MM.1S (cell line): ENCODE data around the gene FKBP15.
A peak's percentile ranks its signal among the peaks of the same experiment; 100 is the strongest.
"Not testable (repeated sequence)": the region's sequence is repeated elsewhere in the genome, so short reads cannot be mapped to it uniquely, and the experiment has no call there.

ENCODE experiments used
- DNase-seq: peaks from one replicate; pipeline ENCODE4 v3.0.0-alpha.2; 2015
- H2AFZ ChIP-seq: fragments of 300-600 bp; sonication (generic); 2 replicates; pipeline ENCODE4 v1.6.0; 2016; ENCODE audit warnings: antibody characterized with exemption, low read length
- H3F3A ChIP-seq: fragments of 300-600 bp; sonication (generic); 2 replicates; pipeline ENCODE4 v1.6.1; 2016; ENCODE audit warnings: mild to moderate bottlenecking, antibody characterized with exemption, low read length, moderate library complexity, mixed read lengths; ENCODE audit not compliant: insufficient read depth
- H3K27ac ChIP-seq: fragments of 300-600 bp; sonication (generic); 2 replicates; pipeline ENCODE4 v1.5.1; 2016; ENCODE audit warnings: mild to moderate bottlenecking, low read length
- H3K27me3 ChIP-seq: fragments of 300-600 bp; sonication (generic); replicated peaks from 2 replicates; pipeline ENCODE4 v1.6.0; 2016; ENCODE audit warnings: low read length; ENCODE audit not compliant: insufficient read depth
- H3K36me3 ChIP-seq: fragments of 300-600 bp; sonication (generic); replicated peaks from 2 replicates; pipeline ENCODE4 v1.6.1; 2016; ENCODE audit warnings: mild to moderate bottlenecking, low read length, mixed read lengths; ENCODE audit not compliant: insufficient read depth
- H3K4me1 ChIP-seq: fragments of 300-600 bp; sonication (generic); 2 replicates; pipeline ENCODE4 v1.6.1; 2016; ENCODE audit warnings: low read length, mixed read lengths
- H3K4me2 ChIP-seq: fragments of 300-600 bp; sonication (generic); 2 replicates; pipeline ENCODE4 v1.6.0; 2016; ENCODE audit warnings: low read depth, low read length
- H3K4me3 ChIP-seq: fragments of 300-600 bp; sonication (generic); 2 replicates; pipeline ENCODE4 v1.5.1; 2016; ENCODE audit warnings: low read length, mixed read lengths
- H3K79me2 ChIP-seq: fragments of 300-600 bp; sonication (generic); 2 replicates; pipeline ENCODE4 v1.6.1; 2016; ENCODE audit warnings: mixed run types, low read length, mixed read lengths
- H3K9ac ChIP-seq: fragments of 300-600 bp; sonication (generic); 2 replicates; pipeline ENCODE4 v1.6.1; 2016; ENCODE audit warnings: low read length, mixed read lengths
- H3K9me2 ChIP-seq: fragments of 300-600 bp; sonication (generic); replicated peaks from 2 replicates; pipeline ENCODE4 v1.6.1; 2016; ENCODE audit warnings: mild to moderate bottlenecking, low read length, mixed read lengths; ENCODE audit not compliant: insufficient read depth
- H3K9me3 ChIP-seq: fragments of 300-600 bp; sonication (generic); replicated peaks from 2 replicates; pipeline ENCODE4 v1.6.1; 2016; ENCODE audit warnings: mild to moderate bottlenecking, low read length, mixed read lengths; ENCODE audit not compliant: insufficient read depth
- H4K20me1 ChIP-seq: fragments of 300-600 bp; sonication (generic); 2 replicates; pipeline ENCODE4 v1.6.1; 2016; ENCODE audit warnings: mild to moderate bottlenecking, low read length, moderate library complexity, mixed read lengths; ENCODE audit not compliant: insufficient read depth
- EZH2 ChIP-seq: fragments of 300-600 bp; sonication (generic); optimal IDR thresholded peaks from 2 replicates; pipeline ENCODE3; 2017; ENCODE audit warnings: low read depth, mild to moderate bottlenecking, antibody characterized with exemption, low read length, mixed read lengths
- EZH2phosphoT487 ChIP-seq: fragments of 300-600 bp; sonication (generic); IDR thresholded peaks from 2 replicates; pipeline ENCODE4 v1.6.1; 2018; ENCODE audit warnings: antibody characterized with exemption, low read length
- TF ChIP-seq, protein P1 (sequence below): fragments of 300-600 bp; sonication (generic); IDR thresholded peaks from 2 replicates; pipeline ENCODE4 v1.5.1; 2016; ENCODE audit warnings: antibody characterized with exemption, low read length, mixed read lengths

FKBP15 gene

DNA sequence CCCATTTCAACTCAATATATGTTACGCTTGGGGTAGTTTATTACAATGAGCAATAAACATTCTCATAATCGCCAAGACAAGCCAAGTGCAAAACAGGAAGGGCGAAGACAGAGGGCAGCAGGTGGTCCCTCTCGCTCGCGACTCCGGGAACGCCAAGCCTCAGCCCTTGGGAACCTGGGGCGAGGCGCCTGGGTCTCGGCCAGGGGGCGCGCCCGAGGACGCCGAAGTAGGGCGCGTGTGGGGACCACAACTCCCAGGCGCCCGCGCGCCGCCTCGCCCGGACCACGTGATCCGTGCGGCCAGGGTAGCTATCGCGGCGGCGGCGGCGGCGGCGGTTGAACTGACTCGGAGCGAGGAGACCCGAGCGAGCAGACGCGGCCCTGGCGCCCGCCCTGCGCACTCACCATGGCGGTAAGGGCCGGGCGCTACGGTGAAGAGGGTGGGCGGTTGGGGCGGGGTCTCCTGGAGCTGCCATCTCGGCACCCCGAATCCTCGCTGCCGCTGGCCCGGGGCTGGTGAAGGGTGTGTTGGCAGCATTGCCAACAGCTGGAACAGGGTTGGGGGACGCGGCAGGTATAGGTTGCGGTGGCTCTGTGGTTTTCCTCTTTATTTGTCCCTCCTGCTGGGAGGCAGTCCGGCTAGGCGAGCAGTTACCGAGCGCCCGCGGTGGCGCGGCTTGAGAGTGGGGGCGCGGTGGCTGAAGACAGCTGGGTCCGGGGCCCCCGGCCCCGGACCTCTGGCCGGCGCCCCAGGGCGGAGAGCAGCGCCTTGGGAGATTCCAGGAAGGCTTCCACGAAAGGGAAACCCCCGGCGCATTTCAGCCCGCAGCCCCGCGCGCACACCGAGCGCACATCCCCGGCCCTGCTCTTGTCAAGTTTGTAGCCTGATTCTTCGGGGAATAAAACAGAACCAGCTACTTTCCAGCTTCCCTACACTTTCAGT lies 70.1 kb downstream of the FKBP15 start, which contains the start of gene SLC31A2:
Gene SLC31A2, plus strand, starts transcription at position 338 of the 942 bp plus-strand sequence. Its CDS starts 68 bp downstream, at position 406.
- no peaks in the 10 kb centered on the region for H3K4me1 ChIP-seq
- H3K9me3 ChIP-seq: no peaks in the 10 kb centered on the region
- peak within 1 kb of the TSS; percentile 85 for H3K4me3 ChIP-seq
- H3K9ac ChIP-seq: peak within 1 kb of the TSS; percentile 61; the same call in 1 of the 2 replicates
- H4K20me1 ChIP-seq: no peaks in the 10 kb centered on the region
- H2AFZ ChIP-seq: peak within 1 kb of the TSS; percentile 81
- H3K27me3 ChIP-seq: no peaks in the 10 kb centered on the region
- H3K36me3 ChIP-seq: no peaks in the 10 kb centered on the region
- TF ChIP-seq, protein P1, sequence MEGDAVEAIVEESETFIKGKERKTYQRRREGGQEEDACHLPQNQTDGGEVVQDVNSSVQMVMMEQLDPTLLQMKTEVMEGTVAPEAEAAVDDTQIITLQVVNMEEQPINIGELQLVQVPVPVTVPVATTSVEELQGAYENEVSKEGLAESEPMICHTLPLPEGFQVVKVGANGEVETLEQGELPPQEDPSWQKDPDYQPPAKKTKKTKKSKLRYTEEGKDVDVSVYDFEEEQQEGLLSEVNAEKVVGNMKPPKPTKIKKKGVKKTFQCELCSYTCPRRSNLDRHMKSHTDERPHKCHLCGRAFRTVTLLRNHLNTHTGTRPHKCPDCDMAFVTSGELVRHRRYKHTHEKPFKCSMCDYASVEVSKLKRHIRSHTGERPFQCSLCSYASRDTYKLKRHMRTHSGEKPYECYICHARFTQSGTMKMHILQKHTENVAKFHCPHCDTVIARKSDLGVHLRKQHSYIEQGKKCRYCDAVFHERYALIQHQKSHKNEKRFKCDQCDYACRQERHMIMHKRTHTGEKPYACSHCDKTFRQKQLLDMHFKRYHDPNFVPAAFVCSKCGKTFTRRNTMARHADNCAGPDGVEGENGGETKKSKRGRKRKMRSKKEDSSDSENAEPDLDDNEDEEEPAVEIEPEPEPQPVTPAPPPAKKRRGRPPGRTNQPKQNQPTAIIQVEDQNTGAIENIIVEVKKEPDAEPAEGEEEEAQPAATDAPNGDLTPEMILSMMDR: peak; percentile 48
- no peak for TF ChIP-seq EZH2phosphoT487
- TF ChIP-seq EZH2: no peak
- no peaks in the 10 kb centered on the region for H3K9me2 ChIP-seq
- peaks cover 4% of the 10 kb centered on the region; the same call in 1 of the 2 replicates for H3F3A ChIP-seq
- peak within 1 kb of the TSS; percentile 83 for H3K4me2 ChIP-seq
- DNase-seq: peak; percentile 87
- no peak within 1 kb of the TSS for H3K27ac ChIP-seq
- H3K79me2 ChIP-seq: no peaks in the 10 kb centered on the region

DNA sequence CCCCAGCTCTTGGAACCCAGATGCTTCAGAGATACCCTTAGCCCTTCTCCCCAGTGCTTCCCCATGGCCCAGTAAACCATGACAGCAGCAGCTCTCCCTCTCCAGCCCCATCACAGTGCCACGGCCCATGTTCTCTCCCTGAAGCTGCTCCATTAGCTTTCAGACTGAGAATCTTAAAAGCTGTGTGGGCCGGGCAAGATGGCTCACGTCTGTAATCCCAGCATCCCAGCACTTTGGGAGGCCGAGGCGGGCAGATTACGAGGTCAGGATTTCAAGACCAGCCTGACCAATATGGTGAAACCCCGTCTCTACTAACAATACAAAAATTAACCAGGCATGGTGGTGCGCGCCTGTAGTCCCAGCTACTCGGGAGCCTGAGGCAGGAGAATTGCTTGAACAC lies 71.5 kb downstream of the FKBP15 start:
- not testable (repeated sequence) for H2AFZ ChIP-seq, DNase-seq, H3K79me2 ChIP-seq, H3F3A ChIP-seq, H3K9me2 ChIP-seq, H3K9me3 ChIP-seq, H3K36me3 ChIP-seq, H4K20me1 ChIP-seq, H3K27me3 ChIP-seq, H3K27ac ChIP-seq, H3K9ac ChIP-seq, H3K4me3 ChIP-seq, H3K4me2 ChIP-seq, H3K4me1 ChIP-seq

DNA sequence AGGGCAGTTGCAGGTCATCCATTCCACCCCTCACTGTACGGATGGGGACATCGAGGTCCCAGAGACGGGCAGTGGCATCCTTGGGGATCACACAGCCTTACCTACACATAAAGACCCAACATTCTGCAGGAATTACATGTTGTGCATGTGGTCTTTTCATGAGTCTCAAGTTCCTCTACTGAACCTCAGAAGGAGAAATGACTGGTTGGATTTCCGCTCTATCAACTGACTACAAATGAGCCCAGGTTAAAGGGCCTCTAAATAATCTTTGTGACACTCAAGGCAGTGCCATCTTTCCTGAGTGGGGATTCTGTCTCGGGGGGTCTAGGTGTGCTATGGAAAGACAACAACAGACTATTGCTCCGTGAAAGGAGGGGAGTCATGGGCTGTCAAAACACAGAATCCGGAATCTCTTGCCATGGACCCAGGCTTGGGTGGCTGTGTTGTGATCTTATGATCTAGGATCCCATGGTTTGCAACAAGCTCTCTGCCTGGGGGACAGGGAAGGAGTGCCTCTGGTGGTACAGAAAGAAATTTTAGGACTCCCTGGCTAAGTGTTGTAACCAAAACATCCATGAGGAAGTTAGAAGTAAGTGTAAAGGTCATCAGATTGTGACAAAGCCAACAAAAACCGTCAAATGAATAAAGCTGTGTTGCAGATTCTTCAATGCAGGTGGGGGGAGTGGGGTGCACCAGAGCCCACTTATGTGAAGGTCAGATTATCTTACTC lies 72.1 kb downstream of the FKBP15 start:
- TF ChIP-seq EZH2phosphoT487 (no peak), EZH2 (no peak)
- TF ChIP-seq, protein P1: no peak
- no peaks in the 10 kb centered on the region for H3K36me3 ChIP-seq

More for the DNA sequence above, 72.1 kb downstream of the FKBP15 start:
- Histone ChIP-seq H2AFZ (no peak overlapping the region), H3K4me2 (no peak overlapping the region), H3K4me3 (no peak overlapping the region), H3K27ac (no peak overlapping the region), H3K79me2 (no peaks in the 10 kb centered on the region), H3K9me3 (no peaks in the 10 kb centered on the region), H3F3A (peaks cover 4% of the 10 kb centered on the region; the same call in 1 of the 2 replicates), H3K9ac (no peak overlapping the region), H3K9me2 (no peaks in the 10 kb centered on the region), H3K27me3 (no peaks in the 10 kb centered on the region), H4K20me1 (no peaks in the 10 kb centered on the region), H3K4me1 (no peaks in the 10 kb centered on the region)
- DNase-seq: no peak
